Keratinocyte (primary cell): ENCODE measurements around the gene LRRFIP2.

Experiments used
- EZH2 ChIP-seq: IDR thresholded peaks from one replicate; pipeline ENCODE4 v1.6.1; 2012; ENCODE audit warnings: inconsistent platforms, mild to moderate bottlenecking, low read length, moderate library complexity
- TF ChIP-seq, protein P1 (sequence below), 3 experiments: IDR thresholded peaks in 1 of 3; conservative IDR thresholded peaks in 1 of 3; optimal IDR thresholded peaks in 1 of 3; 2 replicates in 2 of 3; 3 replicates in 1 of 3; pipeline versions ENCODE3 to v1.5.1; 2011; ENCODE audit warnings: low read length in 3 of 3, mild to moderate bottlenecking in 3 of 3, moderate library complexity in 2 of 3, control low read depth in 1 of 3, inconsistent platforms in 1 of 3; ENCODE audit not compliant: insufficient read depth in 2 of 3; ENCODE audit errors: extremely low read depth in 1 of 3

DNA sequence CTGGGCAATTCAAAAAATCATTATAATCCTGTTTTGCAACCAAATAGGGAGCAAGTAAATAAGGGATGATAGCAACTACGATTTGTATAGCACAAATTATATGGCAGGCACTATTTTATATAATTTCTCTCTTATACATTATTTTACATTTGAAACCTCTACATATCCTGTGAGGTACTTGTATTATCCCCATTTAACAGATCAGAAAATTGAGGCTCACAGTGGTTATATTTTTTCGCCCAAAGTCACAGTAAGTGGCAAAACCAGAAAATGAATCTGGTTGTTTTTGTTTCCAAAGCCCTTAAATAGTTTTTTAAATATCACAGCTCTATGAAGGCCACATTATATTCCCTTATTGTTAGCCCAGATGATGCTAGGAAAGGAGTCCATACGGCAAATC is 106.8 kb downstream of the LRRFIP2 start:
- TF ChIP-seq, protein P1, sequence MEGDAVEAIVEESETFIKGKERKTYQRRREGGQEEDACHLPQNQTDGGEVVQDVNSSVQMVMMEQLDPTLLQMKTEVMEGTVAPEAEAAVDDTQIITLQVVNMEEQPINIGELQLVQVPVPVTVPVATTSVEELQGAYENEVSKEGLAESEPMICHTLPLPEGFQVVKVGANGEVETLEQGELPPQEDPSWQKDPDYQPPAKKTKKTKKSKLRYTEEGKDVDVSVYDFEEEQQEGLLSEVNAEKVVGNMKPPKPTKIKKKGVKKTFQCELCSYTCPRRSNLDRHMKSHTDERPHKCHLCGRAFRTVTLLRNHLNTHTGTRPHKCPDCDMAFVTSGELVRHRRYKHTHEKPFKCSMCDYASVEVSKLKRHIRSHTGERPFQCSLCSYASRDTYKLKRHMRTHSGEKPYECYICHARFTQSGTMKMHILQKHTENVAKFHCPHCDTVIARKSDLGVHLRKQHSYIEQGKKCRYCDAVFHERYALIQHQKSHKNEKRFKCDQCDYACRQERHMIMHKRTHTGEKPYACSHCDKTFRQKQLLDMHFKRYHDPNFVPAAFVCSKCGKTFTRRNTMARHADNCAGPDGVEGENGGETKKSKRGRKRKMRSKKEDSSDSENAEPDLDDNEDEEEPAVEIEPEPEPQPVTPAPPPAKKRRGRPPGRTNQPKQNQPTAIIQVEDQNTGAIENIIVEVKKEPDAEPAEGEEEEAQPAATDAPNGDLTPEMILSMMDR (optimal IDR thresholded peaks at IDR 0.05 in 1 of 3, IDR thresholded peaks at IDR 0.05 in 1 of 3, conservative IDR thresholded peaks at IDR 0.05 in 1 of 3; ENCODE audit: extremely low read depth in 1 of 3, insufficient read depth in 2 of 3, low read length in 3 of 3) = no peak
- TF ChIP-seq EZH2 = no peak
